H9 (cell line): ENCODE data around the gene POU3F3. TPM values are rescaled to one million over a fixed set of nuclear protein-coding genes. Genes with fewer than 3 reads are reported as not detected.

Experiments used
- DNase-seq: peaks from one replicate; pipeline ENCODE4 v3.0.0-alpha.2; 2017
- H2AFZ ChIP-seq: one replicate; pipeline ENCODE4 v1.6.1; 2013; ENCODE audit warnings: mild to moderate bottlenecking, low read length, control low read depth, moderate library complexity
- H2AK5ac ChIP-seq: 2 replicates; pipeline ENCODE4 v1.6.1; 2013; ENCODE audit warnings: low read length, control low read depth, mixed read lengths; ENCODE audit not compliant: insufficient read length
- H2BK120ac ChIP-seq: one replicate; pipeline ENCODE4 v1.6.1; 2013; ENCODE audit warnings: low read depth, mild to moderate bottlenecking, low read length, control low read depth, inconsistent platforms; ENCODE audit not compliant: poor library complexity, severe bottlenecking
- H2BK12ac ChIP-seq: 2 replicates; pipeline ENCODE4 v1.6.1; 2013; ENCODE audit warnings: low read length, control low read depth, mixed read lengths, low read depth; ENCODE audit not compliant: insufficient read length
- H2BK15ac ChIP-seq: 2 replicates; pipeline ENCODE4 v1.6.1; 2013; ENCODE audit warnings: low read depth, low read length, control low read depth
- H2BK20ac ChIP-seq: one replicate; pipeline ENCODE4 v1.6.1; 2013; ENCODE audit warnings: low read depth, mild to moderate bottlenecking, low read length, control low read depth, inconsistent platforms; ENCODE audit not compliant: poor library complexity, severe bottlenecking
- H2BK5ac ChIP-seq: 2 replicates; pipeline ENCODE4 v1.6.1; 2013; ENCODE audit warnings: low read length, control low read depth, mixed read lengths; ENCODE audit not compliant: insufficient read length
- H3K14ac ChIP-seq: 2 replicates; pipeline ENCODE4 v1.6.1; 2013; ENCODE audit warnings: low read length, control low read depth; ENCODE audit not compliant: insufficient read depth
- H3K18ac ChIP-seq: 2 replicates; pipeline ENCODE4 v1.6.1; 2013; ENCODE audit warnings: low read depth, mild to moderate bottlenecking, mixed read lengths, low read length, control low read depth; ENCODE audit not compliant: insufficient read length
- H3K23ac ChIP-seq: 2 replicates; pipeline ENCODE4 v1.6.1; 2013; ENCODE audit warnings: low read length, control low read depth, mixed read lengths, low read depth; ENCODE audit not compliant: insufficient read length
- H3K23me2 ChIP-seq: 2 replicates; pipeline ENCODE4 v1.6.1; 2013; ENCODE audit warnings: low read depth, mild to moderate bottlenecking, mixed read lengths, low read length, control low read depth; ENCODE audit not compliant: insufficient read length, poor library complexity, severe bottlenecking
- H3K27ac ChIP-seq: 2 replicates; pipeline ENCODE4 v1.5.1; 2013; ENCODE audit warnings: low read length, control low read depth, mixed read lengths, low read depth; ENCODE audit not compliant: insufficient read length
- H3K27me3 ChIP-seq: 2 replicates; pipeline ENCODE4 v1.6.1; 2013; ENCODE audit warnings: low read length, control low read depth, inconsistent platforms; ENCODE audit not compliant: insufficient read depth
- H3K4ac ChIP-seq: 2 replicates; pipeline ENCODE4 v1.6.1; 2013; ENCODE audit warnings: low read depth, mild to moderate bottlenecking, control low read depth, inconsistent platforms, low read length, moderate library complexity
- H3K4me1 ChIP-seq: 2 replicates; pipeline ENCODE4 v1.6.1; 2013; ENCODE audit warnings: low read length, control low read depth, inconsistent platforms; ENCODE audit not compliant: insufficient read depth
- H3K4me2 ChIP-seq: 2 replicates; pipeline ENCODE4 v1.6.1; 2013; ENCODE audit warnings: low read length, control low read depth, mixed read lengths; ENCODE audit not compliant: insufficient read length, insufficient read depth
- H3K56ac ChIP-seq: 2 replicates; pipeline ENCODE4 v1.6.1; 2013; ENCODE audit warnings: low read depth, mild to moderate bottlenecking, mixed read lengths, low read length, control low read depth; ENCODE audit not compliant: insufficient read length
- H3K79me1 ChIP-seq: 2 replicates; pipeline ENCODE4 v1.6.1; 2013; ENCODE audit warnings: low read depth, mild to moderate bottlenecking, moderate library complexity, low read length, control low read depth, inconsistent platforms; ENCODE audit not compliant: insufficient read depth, poor library complexity, severe bottlenecking
- H3K79me2 ChIP-seq: 2 replicates; pipeline ENCODE4 v1.6.1; 2013; ENCODE audit warnings: low read length, control low read depth, inconsistent platforms; ENCODE audit not compliant: insufficient read depth
- H3K9ac ChIP-seq: 2 replicates; pipeline ENCODE4 v1.6.1; 2013; ENCODE audit warnings: low read length, control low read depth, mixed read lengths; ENCODE audit not compliant: insufficient read length; ENCODE audit errors: extremely low read depth
- H3K9me3 ChIP-seq: one replicate; pipeline ENCODE4 v1.6.1; 2013; ENCODE audit warnings: low read depth, low read length, inconsistent platforms; ENCODE audit not compliant: control insufficient read depth
- H3T11ph ChIP-seq: one replicate; pipeline ENCODE4 v1.6.1; 2013; ENCODE audit warnings: mild to moderate bottlenecking, low read length, control low read depth, inconsistent platforms
- H4K20me1 ChIP-seq: one replicate; pipeline ENCODE4 v1.6.1; 2013; ENCODE audit not compliant: control insufficient read depth, insufficient read length, insufficient read depth
- H4K5ac ChIP-seq: 2 replicates; pipeline ENCODE4 v1.6.1; 2013; ENCODE audit warnings: low read depth, mild to moderate bottlenecking, mixed read lengths, low read length, control low read depth; ENCODE audit not compliant: insufficient read length
- H4K8ac ChIP-seq: replicated peaks from 2 replicates; pipeline ENCODE4 v1.6.1; 2013; ENCODE audit warnings: low read length, control low read depth, mixed read lengths, low read depth; ENCODE audit not compliant: insufficient read length
- H4K91ac ChIP-seq: 2 replicates; pipeline ENCODE4 v1.6.1; 2013; ENCODE audit warnings: low read depth, mild to moderate bottlenecking, moderate library complexity, mixed read lengths, low read length, control low read depth; ENCODE audit not compliant: insufficient read length
- H3K27ac Mint-ChIP-seq, 3 experiments: 2 replicates in 2 of 3; 3 replicates in 1 of 3; pipeline ENCODE4 v1.8.0; 2020 to 2021; ENCODE audit warnings: mixed read lengths in 3 of 3, mild to moderate bottlenecking in 1 of 3, moderate library complexity in 1 of 3
- H3K27me3 Mint-ChIP-seq: 2 replicates; pipeline ENCODE4 v1.8.0; 2021; ENCODE audit warnings: low read depth, mild to moderate bottlenecking, moderate library complexity, mixed read lengths
- H3K36me3 Mint-ChIP-seq, 3 experiments: 2 replicates in 2 of 3; 3 replicates in 1 of 3; pipeline ENCODE4 v1.8.0; 2020 to 2021; ENCODE audit warnings: low read depth in 3 of 3, mixed read lengths in 3 of 3; ENCODE audit not compliant: insufficient read depth in 1 of 3
- H3K4me1 Mint-ChIP-seq, 2 experiments: 2 replicates each; pipeline ENCODE4 v1.8.0; 2020; ENCODE audit warnings: mixed read lengths in 2 of 2
- H3K4me3 Mint-ChIP-seq, 2 experiments: 2 replicates in 1 of 2; 3 replicates in 1 of 2; pipeline ENCODE4 v1.8.0; 2020 to 2021; ENCODE audit warnings: mild to moderate bottlenecking in 2 of 2, mixed read lengths in 2 of 2, moderate library complexity in 1 of 2
- H3K9me3 Mint-ChIP-seq, 2 experiments: 2 replicates in 1 of 2; 3 replicates in 1 of 2; pipeline ENCODE4 v1.8.0; 2020; ENCODE audit warnings: mild to moderate bottlenecking in 2 of 2, mixed read lengths in 2 of 2, moderate library complexity in 1 of 2
- CTCF ChIP-seq: fragments of 200-600 bp; sonication (generic); conservative IDR thresholded peaks from 3 replicates; pipeline ENCODE4 v1.8.0; 2021; ENCODE audit warnings: antibody characterized with exemption, mild to moderate bottlenecking
- WGBS: extraction: QIAGEN DNeasy Blood & Tissue Kit; methylation state at CpG from one replicate; pipeline ENCODE4 v1.1.7; 2013; ENCODE audit warnings: missing lambda C conversion rate, low lambda C conversion rate, mixed read lengths; ENCODE audit not compliant: insufficient read length; ENCODE audit errors: extremely low coverage; 5-methylcytosine and 5-hydroxymethylcytosine counted together
- total RNA-seq: library from RNA; stranded (reverse); gene quantifications from 2 replicates; pipeline ENCODE4 v1.2.1, GENCODE V29; 2021

Gene POU3F3
- total RNA-seq, 1 experiment from 2014 or later: not detected

- Histone ChIP-seq H2BK5ac (no peak overlapping the region), H3K56ac (no peak overlapping the region), H3K27me3 (peaks cover 61% of the 10 kb centered on the region), H2AFZ (no peak overlapping the region), H3K18ac (no peak overlapping the region), H2BK15ac (no peak overlapping the region), H3K27ac (no peak overlapping the region), H4K5ac (no peak overlapping the region), H3K14ac (no peak overlapping the region), H3K23ac (no peak overlapping the region), H4K91ac (no peak overlapping the region), H3K23me2 (peaks cover 17% of the 10 kb centered on the region), H3K79me2 (no peaks in the 10 kb centered on the region), H4K20me1 (no peaks in the 10 kb centered on the region), H2BK120ac (no peak overlapping the region), H3K79me1 (no peaks in the 10 kb centered on the region), H4K8ac (no peak overlapping the region), H3T11ph (no peak overlapping the region), H3K9me3 (no peaks in the 10 kb centered on the region), H3K4me2 (peak overlapping the region; percentile 41), H2AK5ac (no peak overlapping the region), H3K4ac (no peak overlapping the region), H2BK12ac (no peak overlapping the region), H3K9ac (no peak overlapping the region), H3K4me1 (no peaks in the 10 kb centered on the region), H2BK20ac (no peak overlapping the region)
- peaks cover 6 to 21% of the 10 kb centered on the region in 2 experiments; a peak in 4 of 5 replicates for H3K9me3 Mint-ChIP-seq
- H3K4me3 Mint-ChIP-seq: peak overlapping the region in 1 of 2 experiments; percentile 67; a peak in 3 of 5 replicates
- no peak overlapping the region for H3K27ac Mint-ChIP-seq
- peaks cover 28 to 51% of the 10 kb centered on the region in 2 experiments for H3K4me1 Mint-ChIP-seq
- peaks cover 0 to 2% (median 0%) of the 10 kb centered on the region in 3 experiments; a peak in 2 of 7 replicates for H3K36me3 Mint-ChIP-seq
- peaks cover 88% of the 10 kb centered on the region for H3K27me3 Mint-ChIP-seq
- no peak for TF ChIP-seq CTCF
- no CpG with 5 or more reads among the region's 33 CpGs for WGBS
- DNase-seq: peak; percentile 51
These were observed 3.5 kb downstream of the POU3F3 start for GRCh38 chr2:104857262-104858005.
